Measurements from ENCODE around the gene RUNX2. TPM values are rescaled to one million over a fixed set of nuclear protein-coding genes. Genes with fewer than 3 reads are reported as not detected.

RUNX2 gene
- polyA plus RNA-seq, 1 donor = 1.1 TPM

GRCh38 chr6:45436544-45437438 lies 108.7 kb downstream of the RUNX2 start:
- no peak for DNase-seq

DNA sequence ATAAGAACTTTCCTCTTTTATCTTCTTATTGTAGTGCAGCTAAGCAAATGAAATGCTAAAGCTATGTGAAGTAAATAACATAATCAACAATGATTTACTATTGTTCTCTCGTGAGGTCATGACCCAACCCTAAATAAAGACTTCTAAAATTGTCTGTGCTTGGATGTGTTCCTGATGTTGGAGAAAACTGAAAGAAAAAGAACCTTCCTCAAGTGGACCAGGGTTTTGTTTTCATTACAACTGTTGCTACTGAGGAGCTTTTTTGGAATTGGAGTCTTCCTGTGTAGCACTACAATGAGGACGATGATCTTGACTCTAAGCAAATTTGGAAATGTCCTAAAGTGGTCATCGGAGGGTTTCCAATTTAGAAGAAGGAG lies 109.3 kb downstream of the RUNX2 start:
- no peak for DNase-seq

- no peak for DNase-seq
Observed at GRCh38 chr6:45438151-45438550, 110.0 kb downstream of the RUNX2 start.

DNA sequence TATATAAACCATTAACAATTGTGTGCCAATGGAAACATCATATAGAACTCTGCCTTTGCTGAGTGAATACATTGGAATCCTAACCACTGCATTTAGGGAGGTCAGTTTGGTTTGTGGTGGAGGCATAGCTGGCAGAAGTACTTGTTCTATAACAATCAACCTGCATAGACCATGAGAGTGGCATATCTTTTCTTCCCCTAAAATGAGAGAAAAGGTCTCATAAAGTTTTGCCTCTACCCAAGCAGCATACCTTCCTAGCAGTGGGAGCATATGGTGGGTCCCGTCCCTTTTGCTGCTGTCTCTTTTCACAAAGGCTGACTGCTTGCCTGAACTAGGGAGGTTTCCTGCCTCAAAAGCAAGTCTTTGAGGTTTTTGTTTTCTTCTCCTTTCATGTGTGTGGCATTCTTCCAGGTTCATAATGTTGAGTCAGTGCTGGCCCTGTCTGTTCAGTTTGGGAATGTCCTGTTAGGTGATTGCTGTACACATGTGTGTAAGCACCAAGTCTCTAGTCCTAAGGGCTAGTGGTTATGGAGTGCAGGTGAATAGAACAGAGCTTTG lies 110.8 kb downstream of the RUNX2 start:
- no peak for DNase-seq

DNA sequence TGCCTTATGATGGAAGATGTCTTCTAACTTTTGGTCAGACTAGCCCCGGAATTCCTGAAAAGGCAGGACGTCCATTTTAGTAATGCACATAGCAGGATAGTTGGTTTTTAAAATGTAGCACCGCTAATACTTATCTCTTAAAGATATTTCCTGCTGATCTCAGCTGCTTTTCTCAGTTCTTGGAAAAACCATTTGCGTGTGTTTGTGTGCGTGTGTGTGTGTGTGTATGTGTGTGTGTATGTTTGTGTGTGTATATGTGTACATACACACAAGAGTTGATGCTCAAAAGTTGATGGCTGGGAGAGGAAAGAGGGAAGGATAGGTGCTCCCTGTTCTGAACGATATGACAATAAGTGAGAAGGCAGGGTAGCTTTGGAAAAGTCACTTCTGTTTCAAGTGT lies 111.3 kb downstream of the RUNX2 start:
- no peak for DNase-seq

DNA sequence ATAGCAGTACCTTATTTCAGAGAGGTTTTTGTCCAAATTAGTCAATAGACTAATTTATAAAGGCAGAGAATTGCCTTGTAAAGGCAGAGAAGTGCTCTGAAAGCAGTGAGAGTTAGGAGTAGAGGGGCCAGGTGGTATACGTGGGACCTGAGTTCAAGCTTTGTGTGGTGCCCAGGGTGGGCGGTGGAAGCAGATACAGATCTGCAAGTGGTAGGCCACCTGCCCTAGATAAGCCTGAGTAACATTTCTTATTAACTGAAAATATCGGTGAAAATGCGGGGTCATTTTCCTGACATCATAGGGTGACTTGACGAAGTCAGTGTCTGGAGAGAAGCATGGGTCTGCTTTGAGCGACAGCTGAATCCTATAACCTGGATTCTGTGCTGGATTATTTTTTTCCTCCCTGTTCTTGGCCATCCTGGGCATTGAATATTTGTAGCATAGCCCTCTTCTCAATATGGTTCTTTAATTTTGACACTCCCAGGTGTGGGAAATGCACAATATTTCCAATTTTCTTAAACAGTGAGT lies 111.8 kb downstream of the RUNX2 start:
- DNase-seq = no peak

DNA sequence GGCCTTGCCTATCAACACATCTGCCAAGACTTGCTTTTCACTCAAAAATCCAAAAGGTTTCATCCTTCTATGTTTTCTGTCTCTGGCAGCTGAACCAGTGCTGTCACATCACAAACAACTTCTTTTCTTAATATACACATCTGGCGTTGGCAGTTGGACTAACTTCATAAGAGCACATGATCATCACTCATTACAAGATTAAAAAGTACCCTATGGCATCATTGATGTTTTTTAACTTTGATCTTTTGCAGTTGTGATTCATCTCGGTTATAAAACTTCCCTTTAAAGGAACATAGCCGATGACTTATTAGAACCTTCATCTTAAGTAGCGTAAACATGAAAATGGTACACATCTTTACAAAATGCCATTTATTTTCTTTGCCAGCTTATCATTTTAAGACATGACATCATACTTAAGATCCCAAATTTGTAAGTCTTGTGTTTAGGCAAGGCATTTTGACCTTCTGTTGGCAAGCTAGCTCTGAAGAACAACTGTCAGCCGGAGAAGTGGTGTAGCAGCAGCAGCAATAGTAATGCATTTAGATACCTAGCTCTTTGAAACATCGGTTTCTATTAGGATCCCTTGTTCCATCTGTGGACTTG lies 113.8 kb downstream of the RUNX2 start:
- no peak for DNase-seq

GRCh38 chr6:45442716-45443115 lies 114.6 kb downstream of the RUNX2 start:
- DNase-seq = no peak

- no peak for DNase-seq
Observed at GRCh38 chr6:45445364-45445748, 117.2 kb downstream of the RUNX2 start.

GRCh38 chr6:45445749-45446549 lies 117.8 kb downstream of the RUNX2 start:
- DNase-seq = peak; percentile 72

GRCh38 chr6:45447005-45447404 lies 118.9 kb downstream of the RUNX2 start:
- DNase-seq = no peak

GRCh38 chr6:45447716-45448115 lies 119.6 kb downstream of the RUNX2 start:
- DNase-seq = no peak

DNA sequence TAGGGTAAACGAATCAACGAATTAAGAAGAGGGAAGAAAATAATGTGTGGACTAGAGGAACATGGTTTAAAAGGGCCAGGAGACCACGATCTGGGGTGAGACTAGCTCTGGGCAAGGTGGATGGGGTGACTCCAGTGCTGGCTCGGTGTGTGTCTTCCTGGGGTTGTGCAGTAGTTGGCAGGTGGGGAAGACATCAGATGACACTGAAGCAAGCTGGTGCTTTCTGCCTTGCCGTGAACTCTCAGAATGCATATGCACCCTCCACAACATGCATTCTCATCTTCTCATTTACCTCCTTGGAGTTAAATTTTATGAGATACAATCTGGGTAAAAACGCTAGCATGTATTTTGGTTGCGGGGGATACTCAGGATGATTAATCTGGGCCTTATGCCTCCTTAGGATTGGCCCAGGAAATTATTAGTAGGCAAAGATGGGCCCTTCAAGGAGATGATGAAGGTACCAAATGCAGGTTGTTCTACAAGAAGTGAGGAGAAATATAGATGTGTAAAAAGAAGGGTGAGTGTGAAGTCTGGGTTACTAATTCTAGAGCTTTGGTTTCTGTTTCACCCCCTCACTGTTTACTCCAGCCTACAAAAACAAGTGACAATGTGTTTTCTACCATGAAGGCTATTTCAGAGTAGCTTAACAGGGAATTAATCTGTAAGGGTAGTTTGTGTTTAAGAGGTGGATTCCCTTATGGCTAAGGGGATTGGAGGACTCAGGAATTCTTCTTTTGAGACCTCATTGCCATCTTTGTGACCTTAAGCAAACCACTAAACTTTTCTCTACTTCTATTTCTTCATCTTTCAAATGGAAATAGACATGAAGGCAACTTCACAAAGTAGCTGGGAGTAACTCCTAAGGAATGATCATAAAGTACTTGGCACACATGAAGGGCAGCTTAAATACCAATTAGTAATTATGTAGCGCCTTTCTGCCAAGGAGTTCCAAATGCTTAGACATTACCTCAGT lies 120.6 kb downstream of the RUNX2 start:
- DNase-seq = no peak

- DNase-seq = no peak
Observed at GRCh38 chr6:45450132-45450531, 122.0 kb downstream of the RUNX2 start.

- no peak for DNase-seq
Observed at GRCh38 chr6:45450831-45451230, 122.7 kb downstream of the RUNX2 start.

DNA sequence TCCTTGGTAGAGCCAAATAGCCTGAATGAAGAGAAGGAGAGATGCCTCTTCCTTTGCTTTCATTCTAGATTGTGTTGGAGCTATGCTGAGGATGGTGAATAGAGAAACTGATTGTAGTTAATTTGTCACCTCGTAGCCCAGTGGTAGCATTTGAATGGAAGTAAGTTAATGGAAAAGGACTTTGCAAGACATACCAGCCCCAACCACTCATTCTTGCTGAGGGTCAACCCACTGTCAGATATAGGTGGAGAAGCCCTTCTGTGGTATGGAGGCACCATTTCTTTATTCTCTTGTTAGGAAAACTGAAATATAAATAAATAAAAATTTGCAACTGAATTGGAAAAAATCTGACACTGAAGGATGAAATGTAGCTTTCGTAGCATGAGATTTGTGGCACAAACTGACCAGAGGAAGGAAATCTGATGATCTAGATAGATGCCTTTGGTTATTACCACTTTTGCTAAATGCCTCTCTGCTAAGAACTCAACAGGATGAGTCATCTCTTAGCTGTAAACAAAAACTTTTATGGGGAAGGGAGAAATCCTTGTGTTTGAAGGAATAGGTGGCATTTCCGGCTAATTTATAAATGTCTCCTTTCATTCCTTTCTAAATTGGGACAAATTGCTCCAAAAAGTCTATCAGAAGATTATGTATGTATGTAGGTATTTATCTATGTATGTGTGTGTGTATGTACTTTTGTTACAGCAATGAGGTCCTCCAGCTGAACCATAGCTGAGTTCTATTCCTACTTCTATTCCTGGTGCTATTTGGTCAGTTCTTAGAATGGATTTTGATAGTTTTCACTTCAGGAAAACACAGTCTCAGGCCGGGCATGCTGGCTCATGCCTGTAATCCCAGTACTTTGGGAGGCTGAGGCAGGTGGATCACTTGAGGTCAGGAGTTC lies 126.1 kb downstream of the RUNX2 start:
- DNase-seq = no peak

GRCh38 chr6:45455408-45455807 lies 127.3 kb downstream of the RUNX2 start:
- no peak for DNase-seq

GRCh38 chr6:45457141-45457540 lies 129.0 kb downstream of the RUNX2 start:
- no peak for DNase-seq

DNA sequence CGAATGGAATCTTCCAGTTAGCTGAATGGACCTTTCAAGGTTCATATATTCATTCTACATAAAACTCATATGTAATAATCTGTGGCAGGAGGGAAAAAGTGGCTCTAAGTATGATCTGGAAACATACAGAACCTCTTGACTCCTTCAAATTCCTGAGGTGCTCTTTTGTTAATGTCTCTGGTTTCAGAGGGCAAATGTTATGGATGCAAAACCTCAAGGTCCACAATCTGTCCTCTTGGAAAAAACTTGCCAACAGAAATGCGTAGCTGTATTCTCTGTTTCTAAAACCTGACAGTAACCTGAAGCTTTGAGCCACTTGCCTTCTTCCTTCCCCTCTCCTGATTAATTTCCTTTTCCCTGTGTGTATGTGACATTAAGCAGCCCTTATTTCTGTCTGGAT lies 130.5 kb downstream of the RUNX2 start:
- DNase-seq = no peak

DNA sequence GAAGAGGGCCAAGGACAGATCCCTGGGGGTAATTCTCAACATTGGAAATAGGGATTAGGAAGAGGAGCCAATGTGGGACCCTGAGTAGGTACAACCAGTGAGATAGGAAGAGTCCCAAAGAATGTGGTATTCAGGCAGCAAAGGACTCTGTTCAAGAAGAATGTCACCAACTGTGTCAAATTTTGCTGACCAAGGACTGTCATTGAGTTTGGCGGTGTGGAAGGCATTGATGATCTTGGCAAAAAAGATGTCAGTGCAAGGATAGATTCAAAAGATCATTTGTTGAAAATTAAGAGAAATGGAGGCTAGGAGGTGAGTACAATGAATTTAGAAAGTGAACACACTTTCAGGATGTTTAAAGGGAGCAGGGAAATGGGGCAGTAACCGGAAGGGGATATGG lies 132.0 kb downstream of the RUNX2 start:
- no peak for DNase-seq

GRCh38 chr6:45461486-45461885 lies 133.4 kb downstream of the RUNX2 start:
- DNase-seq = no peak

Measured in hindlimb muscle (tissue), 1 donor.